ENCODE measurements around the gene SORBS2.

The SORBS2 gene

GRCh38 chr4:185811509-185812364, at the start of gene SORBS2:
SORBS2 (minus strand) TSS chr4:185812194; CDS start chr4:185690571, 121,623 bp downstream.
- peak; percentile 41 for DNase-seq

- DNase-seq, result no peak
These were observed 47.1 kb upstream of the SORBS2 start for GRCh38 chr4:185859111-185859510.

GRCh38 chr4:185857561-185857960, 45.6 kb upstream of the SORBS2 start:
- DNase-seq, result peak; percentile 27

DNA sequence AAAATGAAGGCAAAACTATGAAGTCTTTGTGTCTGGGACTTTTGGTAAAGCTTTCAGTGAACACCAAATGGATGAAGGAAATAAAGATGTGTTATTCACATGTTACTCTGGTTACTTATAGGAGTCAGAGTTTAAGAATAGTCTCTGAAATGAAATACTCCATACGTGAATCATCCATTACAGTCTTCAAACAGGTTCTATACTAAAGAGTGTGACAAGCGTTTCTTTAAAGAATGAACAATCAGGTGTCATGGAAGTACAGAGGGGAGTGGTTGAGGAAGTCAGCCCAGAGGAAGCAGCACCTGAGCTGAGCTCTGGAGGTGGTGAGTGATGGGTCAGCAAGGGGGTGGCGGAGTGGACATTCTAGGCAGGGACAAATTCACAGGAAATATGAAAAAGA, 41.8 kb upstream of the SORBS2 start:
- no peak for DNase-seq

- DNase-seq, result no peak
These were observed 41.0 kb upstream of the SORBS2 start for GRCh38 chr4:185852961-185853360.

DNA sequence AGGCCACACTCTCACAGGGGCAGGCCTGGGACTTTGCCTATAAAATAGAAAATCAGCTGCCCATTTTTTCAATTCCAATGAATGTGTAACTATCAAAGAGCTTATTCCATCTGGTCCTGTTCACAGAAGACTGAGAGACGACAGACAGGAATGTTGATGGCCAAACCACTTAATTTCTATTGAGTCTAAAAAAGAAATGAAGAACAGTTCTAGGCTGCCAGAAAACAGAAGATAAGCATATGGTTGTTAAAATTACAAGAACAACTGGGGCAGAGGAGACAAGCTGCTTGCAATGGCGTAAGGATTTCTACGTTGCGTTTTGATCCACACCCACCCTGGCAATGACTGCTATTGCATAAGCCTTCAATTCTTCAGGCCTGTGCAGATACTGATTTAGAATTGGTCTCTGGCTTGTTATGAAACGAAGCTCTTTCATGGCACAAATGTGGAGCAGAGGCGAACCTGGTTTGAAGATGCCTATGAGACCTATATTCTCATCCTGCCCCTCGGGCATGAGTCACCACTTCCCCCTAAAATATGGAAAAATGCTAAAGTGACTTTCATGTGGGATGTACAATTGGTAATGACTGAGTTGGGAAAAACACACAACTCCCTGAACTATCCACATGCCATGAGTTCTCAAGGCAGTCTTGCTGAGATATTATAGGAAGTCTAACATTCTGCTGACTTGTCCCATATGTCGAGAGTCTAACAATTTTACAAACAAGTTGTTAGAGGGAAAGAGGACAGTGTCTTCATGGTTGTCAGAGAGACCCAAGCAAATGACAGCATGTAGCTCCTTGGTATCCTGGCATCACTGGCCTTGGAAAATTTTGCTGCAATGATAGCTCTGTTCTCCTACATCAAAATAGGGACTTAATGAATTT, 37.9 kb upstream of the SORBS2 start:
- DNase-seq, result peak; percentile 80

- DNase-seq, result peak; percentile 97
These were observed 35.5 kb upstream of the SORBS2 start for GRCh38 chr4:185847352-185848097.

DNA sequence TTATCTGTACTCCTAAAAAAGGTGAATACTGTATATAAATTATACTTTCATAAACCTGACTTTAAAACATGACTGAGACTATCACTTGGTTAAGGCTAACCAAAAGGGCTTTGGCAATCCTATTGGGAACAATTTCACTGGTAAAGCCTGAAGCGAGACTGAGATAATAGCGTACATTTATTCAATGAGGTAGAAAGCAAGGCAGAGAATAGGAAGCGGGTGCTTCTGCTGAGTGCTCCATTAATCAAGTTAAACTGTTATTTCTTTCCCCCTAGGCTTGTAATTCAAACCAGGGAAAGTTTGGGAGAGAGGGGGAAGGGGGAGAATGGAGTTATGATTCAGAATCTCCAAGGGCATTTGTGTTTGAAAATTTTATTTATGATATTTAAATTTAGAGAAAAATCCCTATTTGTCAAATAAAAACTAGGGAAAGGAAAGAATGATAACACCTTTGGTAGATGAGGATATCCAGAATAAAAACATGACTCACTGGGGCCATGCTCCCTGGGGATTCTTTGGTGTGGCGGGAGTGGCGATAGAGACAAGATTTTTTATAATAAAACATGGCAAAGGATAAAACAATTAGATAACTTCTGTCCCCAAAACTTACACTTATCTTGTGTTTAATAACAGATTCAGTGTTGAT, 34.6 kb upstream of the SORBS2 start:
- DNase-seq, result peak; percentile 73

GRCh38 chr4:185845966-185846365, 34.0 kb upstream of the SORBS2 start:
- no peak for DNase-seq

GRCh38 chr4:185841451-185841850, 29.5 kb upstream of the SORBS2 start:
- no peak for DNase-seq

- DNase-seq, result no peak
These were observed 29.0 kb upstream of the SORBS2 start for GRCh38 chr4:185840953-185841352.

DNA sequence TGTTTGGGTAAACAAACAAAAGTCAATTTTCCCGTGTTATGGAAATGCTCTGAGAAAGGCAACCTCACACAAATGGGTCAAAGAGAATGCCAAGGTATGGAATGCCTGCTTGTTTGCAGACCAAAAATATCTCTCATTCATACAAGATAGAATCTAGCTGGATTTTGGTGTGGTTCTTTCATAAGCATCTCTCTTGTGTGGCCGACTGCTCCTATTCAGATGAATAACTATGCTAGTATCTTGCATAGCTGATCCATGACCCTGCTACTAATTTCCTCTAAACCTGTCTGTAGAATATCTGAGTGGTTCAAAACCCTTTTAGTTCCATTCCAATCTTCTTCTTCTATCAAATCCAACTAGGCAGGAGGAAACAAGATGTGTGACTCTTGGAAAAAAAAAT, 28.2 kb upstream of the SORBS2 start:
- DNase-seq, result peak; percentile 38

DNA sequence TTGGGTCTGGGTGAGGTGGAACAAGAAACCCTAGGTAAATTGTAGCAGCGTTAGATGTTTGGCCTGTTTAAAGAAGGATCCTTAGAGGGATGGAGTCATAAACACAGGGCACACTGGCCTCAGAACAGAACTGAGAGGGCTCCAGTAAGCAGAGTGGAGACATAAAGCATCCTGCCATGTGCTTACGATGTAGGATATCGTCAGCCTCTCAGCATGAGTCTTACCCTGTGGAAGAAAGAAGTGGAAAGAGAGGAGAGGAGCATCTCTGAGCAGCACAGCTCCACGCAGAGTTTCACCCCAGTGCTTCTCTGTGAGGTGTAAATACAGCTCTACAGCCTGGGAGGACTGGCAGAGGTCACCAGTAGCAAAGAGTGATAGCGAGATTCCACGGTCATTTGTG, 27.8 kb upstream of the SORBS2 start:
- peak; percentile 28 for DNase-seq

- DNase-seq, result peak; percentile 94
These were observed 27.3 kb upstream of the SORBS2 start for GRCh38 chr4:185839194-185839712.

DNA sequence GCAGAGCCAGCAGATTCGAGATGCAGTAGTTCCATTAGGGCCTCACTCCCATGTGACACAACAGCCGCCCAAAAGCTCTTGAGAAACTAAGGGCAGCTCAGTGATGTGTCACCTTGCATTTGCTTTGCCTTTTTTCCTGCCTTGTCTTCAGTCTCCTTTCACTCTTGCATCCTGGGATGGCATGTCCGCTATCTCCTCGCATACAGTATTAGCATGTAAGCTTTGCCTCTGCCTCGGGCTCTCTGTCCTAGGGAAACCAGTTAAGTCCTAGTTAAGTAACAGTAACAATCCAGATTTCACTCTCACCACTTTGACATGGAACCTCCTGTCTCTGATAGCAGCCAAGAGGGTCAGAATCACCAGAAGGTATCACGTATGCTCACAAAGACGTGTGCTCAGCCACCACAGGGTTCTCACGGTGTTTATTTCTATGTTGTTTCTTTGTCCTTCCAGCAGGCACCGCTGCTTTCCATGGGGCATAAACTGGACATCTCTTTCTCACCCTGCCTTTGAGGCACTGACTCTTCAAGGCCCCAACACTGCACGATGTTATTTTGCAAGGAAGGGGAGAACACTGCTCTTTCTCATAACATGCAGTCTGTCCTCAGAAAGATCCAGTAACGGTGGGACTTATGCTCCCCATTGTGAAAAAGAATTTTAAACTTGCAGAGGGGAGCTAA, 26.7 kb upstream of the SORBS2 start:
- no peak for DNase-seq

DNA sequence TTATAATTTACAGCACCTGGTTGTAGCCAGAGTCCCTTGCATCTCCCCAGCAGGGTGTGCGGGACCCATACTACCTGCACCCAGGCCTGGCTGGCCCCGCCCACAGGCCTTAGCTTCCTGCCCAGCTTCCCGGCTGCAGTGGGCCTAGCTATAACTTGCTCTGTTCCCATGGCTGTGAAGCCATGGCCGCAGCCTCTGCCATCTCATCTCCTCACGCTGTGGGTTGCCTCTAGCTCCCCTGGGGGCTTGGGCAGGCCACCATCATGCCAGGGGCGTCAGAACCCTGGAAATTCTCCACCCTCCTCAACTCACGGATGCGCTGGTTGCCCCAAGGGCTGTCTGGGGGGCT, 26.1 kb upstream of the SORBS2 start:
- DNase-seq, result no peak

- DNase-seq, result no peak
These were observed 25.6 kb upstream of the SORBS2 start for GRCh38 chr4:185837415-185838103.

GRCh38 chr4:185836241-185837084, 24.5 kb upstream of the SORBS2 start:
- DNase-seq, result no peak

- no peak for DNase-seq
These were observed 23.8 kb upstream of the SORBS2 start for GRCh38 chr4:185835814-185836213.

- DNase-seq, result no peak
These were observed 23.3 kb upstream of the SORBS2 start for GRCh38 chr4:185835336-185835735.

Measured in fibroblast of upper back skin (primary cell).